Measurements from ENCODE around the gene BUB3. TPM values are rescaled to one million over a fixed set of nuclear protein-coding genes. Genes with fewer than 3 reads are reported as not detected.
"Not testable (repeated sequence)": the region's sequence is repeated elsewhere in the genome, so short reads cannot be mapped to it uniquely, and the experiment has no call there.

BUB3 gene
- total RNA-seq, 2 donors from 2014 or later: 64.2 to 77.9 TPM

GRCh38 chr10:123160311-123160980, 6.2 kb downstream of the BUB3 start:
- no peaks in the 10 kb centered on the region for H3K9me3 ChIP-seq
- peaks cover 4 to 14% of the 10 kb centered on the region in 2 donors for H3K4me1 ChIP-seq (ENCODE audit: control insufficient read depth in 1 of 2, low read depth in 2 of 2)
- no peak for TF ChIP-seq CTCF (IDR thresholded peaks at IDR 0.05)
- H3K27ac ChIP-seq: no peak overlapping the region
- DNase-seq (ENCODE audit: low spot score) (no peak), ATAC-seq (ENCODE audit: insufficient number of reproducible peaks, low FRiP score, low read depth) (no peak)
- no peak overlapping the region for H3K4me3 ChIP-seq
- no peaks in the 10 kb centered on the region for H3K27me3 ChIP-seq (replicated peaks; ENCODE audit: insufficient read depth)
- H3K36me3 ChIP-seq: peaks cover 31% of the 10 kb centered on the region

DNA sequence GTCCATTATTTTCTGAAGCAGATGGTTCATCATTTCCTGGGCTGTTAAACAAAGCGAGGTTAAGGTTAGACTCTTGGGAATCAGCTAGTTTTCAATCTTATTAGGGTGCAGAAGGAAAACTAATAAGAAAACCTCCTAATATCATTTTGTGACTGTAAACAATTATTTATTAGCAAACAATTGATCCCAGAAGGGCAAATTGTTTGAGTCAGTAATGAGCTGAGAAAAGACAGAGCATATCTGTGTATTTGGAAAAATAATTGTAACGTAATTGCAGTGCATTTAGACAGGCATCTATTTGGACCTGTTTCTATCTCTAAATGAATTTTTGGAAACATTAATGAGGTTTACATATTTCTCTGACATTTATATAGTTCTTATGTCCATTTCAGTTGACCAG, 10.1 kb downstream of the BUB3 start:
- no peak for TF ChIP-seq CTCF (IDR thresholded peaks at IDR 0.05)
- H3K27me3 ChIP-seq (replicated peaks; ENCODE audit: insufficient read depth): no peaks in the 10 kb centered on the region
- no peaks in the 10 kb centered on the region for H3K4me1 ChIP-seq (ENCODE audit: control insufficient read depth in 1 of 2, low read depth in 2 of 2)
- DNase-seq (ENCODE audit: low spot score) (no peak), ATAC-seq (ENCODE audit: insufficient number of reproducible peaks, low FRiP score, low read depth) (no peak)
- H3K36me3 ChIP-seq: peaks cover 35% of the 10 kb centered on the region
- no peak overlapping the region for H3K4me3 ChIP-seq
- no peak overlapping the region for H3K27ac ChIP-seq
- no peaks in the 10 kb centered on the region for H3K9me3 ChIP-seq

DNA sequence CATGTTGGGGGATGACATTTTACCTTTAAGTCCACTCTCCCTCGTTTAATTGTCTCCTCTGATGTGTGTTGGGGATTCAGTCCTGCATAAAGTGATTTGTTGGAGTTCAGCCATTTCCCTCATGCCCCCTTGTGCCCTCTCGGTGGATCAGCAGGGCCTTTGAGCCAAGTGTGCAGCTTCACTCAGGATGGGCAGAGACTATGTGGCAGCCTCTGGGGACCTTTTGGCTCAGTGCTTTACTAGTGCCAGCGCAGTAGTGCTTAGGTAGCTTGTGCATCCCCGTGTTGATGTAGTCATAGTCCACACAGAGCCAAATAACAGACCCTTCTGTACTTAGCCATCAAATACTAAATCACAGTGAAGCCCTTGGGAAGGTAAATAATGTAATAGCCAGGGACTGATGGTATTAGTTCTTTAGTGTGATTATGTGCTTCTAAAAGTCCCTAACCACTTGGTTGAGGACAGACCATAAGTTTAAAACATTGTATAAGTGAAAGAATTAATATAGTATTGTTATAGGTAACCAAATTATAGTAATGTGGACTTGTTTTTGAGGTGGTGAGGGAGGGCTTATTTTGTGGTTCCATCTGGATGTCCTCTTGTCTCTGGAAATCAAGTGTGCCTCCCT, 11.4 kb downstream of the BUB3 start:
- Histone ChIP-seq H3K4me3 (no peak overlapping the region), H3K36me3 (peaks cover 33% of the 10 kb centered on the region), H3K27ac (no peak overlapping the region), H3K27me3 (replicated peaks; ENCODE audit: insufficient read depth) (no peaks in the 10 kb centered on the region), H3K9me3 (no peaks in the 10 kb centered on the region), H3K4me1 (ENCODE audit: control insufficient read depth in 1 of 2, low read depth in 2 of 2) (no peaks in the 10 kb centered on the region)
- ATAC-seq (ENCODE audit: insufficient number of reproducible peaks, low FRiP score, low read depth) (no peak), DNase-seq (ENCODE audit: low spot score) (no peak)
- TF ChIP-seq CTCF (IDR thresholded peaks at IDR 0.05): no peak

- Histone ChIP-seq H3K4me1 (ENCODE audit: control insufficient read depth in 1 of 2, low read depth in 2 of 2) (no peaks in the 10 kb centered on the region), H3K27ac (no peak overlapping the region), H3K9me3 (no peaks in the 10 kb centered on the region), H3K4me3 (no peak overlapping the region), H3K27me3 (replicated peaks; ENCODE audit: insufficient read depth) (no peaks in the 10 kb centered on the region), H3K36me3 (peaks cover 26% of the 10 kb centered on the region)
- TF ChIP-seq CTCF (IDR thresholded peaks at IDR 0.05): no peak
- ATAC-seq (ENCODE audit: insufficient number of reproducible peaks, low FRiP score, low read depth): no peak
- DNase-seq (ENCODE audit: low spot score): no peak
Measured at GRCh38 chr10:123166618-123167017, 12.4 kb downstream of the BUB3 start.

- no peak for ATAC-seq (ENCODE audit: insufficient number of reproducible peaks, low FRiP score, low read depth)
- Histone ChIP-seq H3K9me3 (no peaks in the 10 kb centered on the region), H3K36me3 (peaks cover 5% of the 10 kb centered on the region), H3K27ac (no peak overlapping the region), H3K4me3 (no peak overlapping the region), H3K4me1 (ENCODE audit: control insufficient read depth in 1 of 2, low read depth in 2 of 2) (no peaks in the 10 kb centered on the region), H3K27me3 (replicated peaks; ENCODE audit: insufficient read depth) (no peaks in the 10 kb centered on the region)
- no peak for TF ChIP-seq CTCF (IDR thresholded peaks at IDR 0.05)
- DNase-seq (ENCODE audit: low spot score): no peak
Measured at GRCh38 chr10:123170961-123171360, 16.8 kb downstream of the BUB3 start.

DNA sequence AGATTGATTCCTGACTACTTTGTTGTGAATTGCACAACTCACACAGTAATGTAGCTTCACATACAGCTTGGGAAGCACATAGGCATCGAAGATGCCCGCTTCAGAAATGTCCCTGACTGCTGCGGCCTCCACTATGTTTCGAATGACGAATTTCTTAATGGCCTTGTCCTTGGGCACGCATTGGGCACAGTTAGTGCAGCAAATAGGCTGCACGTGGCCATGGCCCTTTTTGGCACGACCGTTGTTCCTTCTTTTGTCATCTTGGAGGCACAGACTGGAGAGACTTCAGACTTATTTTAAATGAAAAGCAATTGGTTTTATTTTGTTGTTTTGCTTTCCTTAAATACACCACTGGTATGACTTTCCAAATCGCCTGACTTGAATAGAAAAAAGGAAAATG, 17.4 kb downstream of the BUB3 start:
- H3K27me3 ChIP-seq (replicated peaks; ENCODE audit: insufficient read depth); ATAC-seq (ENCODE audit: insufficient number of reproducible peaks, low FRiP score, low read depth); H3K36me3 ChIP-seq; H3K4me3 ChIP-seq; DNase-seq (ENCODE audit: low spot score); H3K4me1 ChIP-seq (ENCODE audit: control insufficient read depth in 1 of 2, low read depth in 2 of 2); H3K27ac ChIP-seq; H3K9me3 ChIP-seq: not testable (repeated sequence)

Data from thoracic aorta (tissue), 2 donors.